GM12892 (cell line): ENCODE data around the gene ASTN2.

Source experiments
- POLR2A ChIP-seq: IDR thresholded peaks from 2 replicates; pipeline ENCODE4 v1.6.1; 2011; ENCODE audit warnings: low read depth, low read length, control low read depth
- POLR2AphosphoS5 ChIP-seq: IDR thresholded peaks from 2 replicates; pipeline ENCODE4 v1.6.1; 2011; ENCODE audit warnings: low read depth, low read length, control low read depth
- TAF1 ChIP-seq: IDR thresholded peaks from 2 replicates; pipeline ENCODE4 v1.6.1; 2011; ENCODE audit warnings: low read depth, mild to moderate bottlenecking, control low read depth, low read length, borderline replicate concordance

DNA sequence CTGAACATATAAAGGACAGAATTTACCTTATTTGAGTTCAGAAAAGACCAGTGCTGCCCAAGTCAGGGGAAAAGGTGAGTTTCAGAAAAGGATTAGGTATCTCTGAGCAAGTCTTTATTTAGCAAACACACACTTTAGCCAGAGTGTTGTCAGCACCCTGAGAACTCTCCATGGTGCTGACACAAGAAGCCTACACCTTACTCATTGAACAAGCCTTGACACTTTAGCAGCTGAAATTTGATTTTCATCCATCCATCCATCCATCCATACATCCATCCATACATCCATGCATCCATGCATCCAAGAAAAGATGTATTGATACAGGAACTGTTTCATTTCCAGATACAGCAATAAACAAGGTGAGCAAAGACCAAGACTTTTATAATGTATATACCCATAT lies 416.6 kb downstream of the ASTN2 start:
- TF ChIP-seq POLR2AphosphoS5: no peak
- no peak for TF ChIP-seq POLR2A
- TF ChIP-seq TAF1: no peak
